ENCODE results near the gene TBPL1.

DNA sequence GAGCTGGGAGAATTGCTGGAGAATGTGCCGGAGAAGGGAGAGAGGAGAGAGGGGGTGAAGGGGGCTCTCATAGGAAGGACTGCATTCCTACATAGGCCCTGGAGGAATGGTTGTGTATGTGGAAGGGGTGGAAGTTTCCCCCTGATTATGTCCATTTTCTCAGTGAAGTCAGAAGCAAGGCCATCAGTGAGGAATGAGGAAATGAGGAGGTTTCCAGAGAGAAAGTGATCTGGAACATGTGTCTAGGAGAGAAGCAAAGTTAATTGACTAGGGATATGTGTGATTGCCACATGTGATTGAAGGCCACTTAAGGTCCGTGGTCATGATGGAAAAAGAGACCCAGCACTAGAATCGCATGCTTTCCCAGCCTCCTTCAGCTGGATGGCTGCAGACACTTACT lies 42.3 kb downstream of the TBPL1 start:
- TF ChIP-seq POLR2AphosphoS5 (IDR thresholded peaks at IDR 0.05; ENCODE audit: low read depth, low read length) (no peak), TCF7L2 (IDR thresholded peaks at IDR 0.05; ENCODE audit: low read depth, low read length) (no peak)
- TF ChIP-seq, protein P1, sequence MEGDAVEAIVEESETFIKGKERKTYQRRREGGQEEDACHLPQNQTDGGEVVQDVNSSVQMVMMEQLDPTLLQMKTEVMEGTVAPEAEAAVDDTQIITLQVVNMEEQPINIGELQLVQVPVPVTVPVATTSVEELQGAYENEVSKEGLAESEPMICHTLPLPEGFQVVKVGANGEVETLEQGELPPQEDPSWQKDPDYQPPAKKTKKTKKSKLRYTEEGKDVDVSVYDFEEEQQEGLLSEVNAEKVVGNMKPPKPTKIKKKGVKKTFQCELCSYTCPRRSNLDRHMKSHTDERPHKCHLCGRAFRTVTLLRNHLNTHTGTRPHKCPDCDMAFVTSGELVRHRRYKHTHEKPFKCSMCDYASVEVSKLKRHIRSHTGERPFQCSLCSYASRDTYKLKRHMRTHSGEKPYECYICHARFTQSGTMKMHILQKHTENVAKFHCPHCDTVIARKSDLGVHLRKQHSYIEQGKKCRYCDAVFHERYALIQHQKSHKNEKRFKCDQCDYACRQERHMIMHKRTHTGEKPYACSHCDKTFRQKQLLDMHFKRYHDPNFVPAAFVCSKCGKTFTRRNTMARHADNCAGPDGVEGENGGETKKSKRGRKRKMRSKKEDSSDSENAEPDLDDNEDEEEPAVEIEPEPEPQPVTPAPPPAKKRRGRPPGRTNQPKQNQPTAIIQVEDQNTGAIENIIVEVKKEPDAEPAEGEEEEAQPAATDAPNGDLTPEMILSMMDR (IDR thresholded peaks at IDR 0.05) = no peak
